Measurements from ENCODE around the gene CCM2L.

GRCh38 chr20:32019563-32020463 lies 9.6 kb downstream of the CCM2L start:
- TF ChIP-seq, protein P1, sequence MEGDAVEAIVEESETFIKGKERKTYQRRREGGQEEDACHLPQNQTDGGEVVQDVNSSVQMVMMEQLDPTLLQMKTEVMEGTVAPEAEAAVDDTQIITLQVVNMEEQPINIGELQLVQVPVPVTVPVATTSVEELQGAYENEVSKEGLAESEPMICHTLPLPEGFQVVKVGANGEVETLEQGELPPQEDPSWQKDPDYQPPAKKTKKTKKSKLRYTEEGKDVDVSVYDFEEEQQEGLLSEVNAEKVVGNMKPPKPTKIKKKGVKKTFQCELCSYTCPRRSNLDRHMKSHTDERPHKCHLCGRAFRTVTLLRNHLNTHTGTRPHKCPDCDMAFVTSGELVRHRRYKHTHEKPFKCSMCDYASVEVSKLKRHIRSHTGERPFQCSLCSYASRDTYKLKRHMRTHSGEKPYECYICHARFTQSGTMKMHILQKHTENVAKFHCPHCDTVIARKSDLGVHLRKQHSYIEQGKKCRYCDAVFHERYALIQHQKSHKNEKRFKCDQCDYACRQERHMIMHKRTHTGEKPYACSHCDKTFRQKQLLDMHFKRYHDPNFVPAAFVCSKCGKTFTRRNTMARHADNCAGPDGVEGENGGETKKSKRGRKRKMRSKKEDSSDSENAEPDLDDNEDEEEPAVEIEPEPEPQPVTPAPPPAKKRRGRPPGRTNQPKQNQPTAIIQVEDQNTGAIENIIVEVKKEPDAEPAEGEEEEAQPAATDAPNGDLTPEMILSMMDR (IDR thresholded peaks at IDR 0.05) = no peak
- no peak for TF ChIP-seq POLR2A (IDR thresholded peaks at IDR 0.05)
